HPDE6-E6E7 (cell line): ENCODE data around the gene SLC35G1.

Experiments
- DNase-seq: peaks from one replicate; pipeline ENCODE4 v3.0.0; 2011; ENCODE audit warnings: missing footprints; ENCODE audit errors: extremely low spot score

SLC35G1 gene

GRCh38 chr10:93876381-93876780 is 17.4 kb upstream of the SLC35G1 start:
- DNase-seq: no peak

GRCh38 chr10:93879273-93879672 is 14.5 kb upstream of the SLC35G1 start:
- no peak for DNase-seq

- DNase-seq: no peak
Measured at GRCh38 chr10:93894516-93895378, 969 bp downstream of the SLC35G1 start.

GRCh38 chr10:93897070-93897780 is 3.4 kb downstream of the SLC35G1 start:
- DNase-seq: no peak

- DNase-seq: no peak
Measured at GRCh38 chr10:93899109-93899508, 5.3 kb downstream of the SLC35G1 start.

GRCh38 chr10:93903051-93903450 is 9.3 kb downstream of the SLC35G1 start:
- DNase-seq: no peak

GRCh38 chr10:93904901-93905300 is 11.1 kb downstream of the SLC35G1 start:
- DNase-seq: no peak

- no peak for DNase-seq
Measured at GRCh38 chr10:93907059-93907458, 13.3 kb downstream of the SLC35G1 start.

- no peak for DNase-seq
Measured at GRCh38 chr10:93911866-93912265, 18.1 kb downstream of the SLC35G1 start.

- DNase-seq: no peak
Measured at GRCh38 chr10:93912444-93912843, 18.7 kb downstream of the SLC35G1 start.

GRCh38 chr10:93913706-93914105 is 19.9 kb downstream of the SLC35G1 start:
- no peak for DNase-seq

GRCh38 chr10:93915598-93915997 is 21.8 kb downstream of the SLC35G1 start:
- DNase-seq: no peak

GRCh38 chr10:93916257-93917063 is 22.7 kb downstream of the SLC35G1 start:
- DNase-seq: peak; percentile 28

- no peak for DNase-seq
Measured at GRCh38 chr10:93917064-93917391, 23.2 kb downstream of the SLC35G1 start.

- DNase-seq: no peak
Measured at GRCh38 chr10:93917821-93918220, 24.0 kb downstream of the SLC35G1 start.

- no peak for DNase-seq
Measured at GRCh38 chr10:93921338-93921737, 27.6 kb downstream of the SLC35G1 start.

GRCh38 chr10:93926613-93927012 is 32.8 kb downstream of the SLC35G1 start:
- no peak for DNase-seq

- no peak for DNase-seq
Measured at GRCh38 chr10:93938140-93938539, 44.4 kb downstream of the SLC35G1 start.

GRCh38 chr10:93940881-93941280 is 47.1 kb downstream of the SLC35G1 start:
- no peak for DNase-seq

- no peak for DNase-seq
Measured at GRCh38 chr10:93941606-93942005, 47.8 kb downstream of the SLC35G1 start.

- no peak for DNase-seq
Measured at GRCh38 chr10:93945819-93946218, 52.0 kb downstream of the SLC35G1 start.

GRCh38 chr10:93947055-93947454 is 53.3 kb downstream of the SLC35G1 start:
- no peak for DNase-seq
